ENCODE data around the gene CDH13.

The CDH13 gene

GRCh38 chr16:82855471-82855870 is 228.7 kb downstream of the CDH13 start:
- no peak for FAIRE-seq

DNA sequence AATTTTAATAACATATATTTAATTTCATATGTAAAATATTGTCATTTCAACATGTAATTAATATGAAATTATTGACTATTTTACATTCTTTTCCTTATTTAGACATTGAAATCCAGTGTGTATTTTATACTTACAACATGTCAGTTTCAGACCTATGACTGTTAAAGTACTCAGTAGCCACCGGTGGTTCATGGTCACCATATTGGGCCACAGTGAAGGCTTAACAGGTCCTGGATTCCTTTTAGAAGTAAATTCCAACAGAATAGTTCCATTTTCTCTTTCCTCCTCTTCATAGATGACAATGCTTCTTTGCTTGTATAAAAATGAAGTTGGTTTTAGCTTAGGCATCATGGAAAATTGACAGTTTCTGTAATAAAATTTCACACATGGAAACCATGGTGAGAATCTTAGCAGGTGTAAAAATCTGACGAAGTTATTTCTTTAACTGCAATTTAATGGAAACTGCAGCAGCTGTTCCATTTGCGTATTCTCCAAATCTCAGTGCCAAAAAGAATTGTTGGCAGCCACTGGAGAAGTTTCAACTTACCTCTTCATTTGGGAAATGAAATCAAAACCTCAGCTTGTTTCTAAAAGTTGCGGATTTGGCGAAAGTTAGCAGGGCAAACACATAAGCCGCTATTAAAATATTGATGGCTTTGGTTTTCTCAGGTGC is 231.1 kb downstream of the CDH13 start:
- FAIRE-seq = no peak

- no peak for FAIRE-seq
Observed at GRCh38 chr16:82859662-82860061, 232.9 kb downstream of the CDH13 start.

- no peak for FAIRE-seq
Observed at GRCh38 chr16:82860071-82860470, 233.3 kb downstream of the CDH13 start.

GRCh38 chr16:82862057-82862456 is 235.3 kb downstream of the CDH13 start:
- no peak for FAIRE-seq

DNA sequence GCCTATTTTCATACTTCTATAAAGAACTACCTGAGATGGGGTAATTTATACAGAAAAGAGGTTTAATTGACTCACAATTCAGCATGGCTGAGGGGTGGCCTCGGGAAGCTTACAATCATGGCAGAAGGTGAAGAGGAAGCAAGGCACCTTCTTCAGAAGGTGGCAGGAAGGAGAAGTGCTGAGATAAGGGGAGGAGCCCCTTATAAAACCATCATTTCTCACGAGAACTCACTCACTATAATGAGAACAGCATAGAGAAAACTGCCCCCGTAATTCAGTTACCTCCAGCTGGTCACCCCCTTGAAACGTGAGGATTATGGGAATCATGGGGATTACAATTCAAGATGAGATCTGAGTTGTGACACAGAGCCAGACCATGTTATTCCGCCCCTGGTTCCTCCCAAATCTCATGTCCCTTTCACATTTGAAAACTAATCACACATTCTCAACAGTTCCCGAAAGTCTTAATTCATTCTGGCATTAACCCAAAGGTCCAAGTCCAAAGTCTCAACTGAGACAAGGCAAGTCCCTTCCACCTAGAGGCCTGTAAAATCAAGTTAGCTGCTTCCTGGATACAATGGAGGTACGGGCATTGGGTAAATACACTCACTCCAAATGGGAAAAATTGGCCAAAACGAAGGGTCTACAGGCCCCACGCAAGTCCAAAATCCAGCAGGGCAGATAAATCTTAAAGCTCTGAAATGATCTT is 237.7 kb downstream of the CDH13 start:
- FAIRE-seq = no peak

GRCh38 chr16:82865412-82865811 is 238.6 kb downstream of the CDH13 start:
- no peak for FAIRE-seq

GRCh38 chr16:82867485-82867884 is 240.7 kb downstream of the CDH13 start:
- FAIRE-seq = no peak

DNA sequence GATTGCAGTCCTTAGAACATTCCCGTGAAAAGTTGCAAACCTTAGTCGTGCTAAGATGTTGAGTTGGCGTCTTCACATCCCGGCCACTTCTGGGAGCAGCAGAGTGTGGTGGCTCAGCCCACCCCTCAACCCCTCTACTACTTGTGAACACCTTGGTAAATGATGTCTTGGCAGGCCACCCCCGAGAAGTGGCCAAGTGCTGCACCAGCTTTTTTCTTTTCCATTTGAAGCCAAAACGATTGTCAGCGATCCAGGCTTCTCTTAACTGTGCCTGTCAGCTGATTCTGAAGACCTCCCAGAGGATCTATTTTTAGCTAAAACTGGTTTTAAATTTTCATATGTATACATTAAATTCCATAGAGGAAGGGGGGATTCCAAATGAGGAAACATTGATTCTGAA is 247.5 kb downstream of the CDH13 start:
- FAIRE-seq = no peak

DNA sequence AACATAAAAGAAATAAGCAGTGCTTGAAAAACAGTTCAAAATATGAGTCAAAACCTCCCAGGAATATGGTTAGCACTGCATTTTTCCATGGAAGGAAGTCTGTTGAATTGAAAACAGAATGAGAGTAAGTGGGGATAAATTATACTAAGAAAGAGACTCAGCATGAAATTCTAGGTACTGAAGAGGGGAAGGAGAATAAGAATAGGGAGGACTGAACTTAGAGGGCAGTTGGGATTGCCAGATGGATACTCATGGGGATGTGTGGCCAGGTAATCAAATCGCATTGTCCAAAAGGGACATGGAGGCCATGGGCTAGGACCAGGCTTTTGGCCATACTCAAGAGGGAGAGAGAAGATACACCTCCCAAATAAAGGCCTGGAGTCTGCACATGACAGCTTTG is 247.9 kb downstream of the CDH13 start:
- no peak for FAIRE-seq

DNA sequence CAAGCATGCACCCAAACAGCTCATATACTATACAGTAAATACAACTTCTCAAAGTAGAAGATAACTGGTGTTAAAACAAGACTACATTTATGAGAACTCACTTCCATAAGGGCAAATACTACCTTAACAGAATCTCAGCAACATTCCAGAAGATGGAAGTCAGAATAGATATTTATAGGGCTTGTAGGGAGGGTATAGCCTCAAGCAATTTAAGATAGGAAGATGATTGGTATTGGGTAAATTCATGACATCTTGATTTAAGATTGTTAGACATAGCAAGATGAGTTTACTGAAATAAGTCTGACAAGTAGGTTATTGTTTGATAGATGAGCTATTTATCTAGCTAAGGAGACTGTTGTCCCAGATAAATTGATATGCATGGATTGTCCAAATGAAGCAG is 250.2 kb downstream of the CDH13 start:
- no peak for FAIRE-seq

DNA sequence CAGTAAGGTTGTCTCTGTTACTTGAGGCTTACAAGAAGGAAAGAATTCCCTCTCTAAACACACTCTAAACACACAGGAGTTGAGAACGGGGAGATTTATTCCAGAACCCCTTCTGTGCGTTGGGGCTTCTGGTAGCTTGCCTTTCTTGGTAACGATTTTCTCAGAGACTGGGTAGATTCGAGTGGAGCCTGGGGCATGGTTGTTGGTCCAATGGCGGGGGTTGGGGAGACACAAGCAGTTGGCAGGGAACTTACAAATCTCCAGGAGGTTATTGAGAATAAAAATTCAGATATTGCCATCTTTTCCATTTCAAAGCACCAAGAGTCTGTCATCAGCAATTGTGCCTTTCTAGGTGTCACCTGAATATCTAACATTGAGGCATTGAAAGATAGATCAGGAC is 251.7 kb downstream of the CDH13 start:
- FAIRE-seq = no peak

GRCh38 chr16:82880346-82880745 is 253.6 kb downstream of the CDH13 start:
- no peak for FAIRE-seq

GRCh38 chr16:82881516-82881915 is 254.7 kb downstream of the CDH13 start:
- no peak for FAIRE-seq

- no peak for FAIRE-seq
Observed at GRCh38 chr16:82882226-82882625, 255.5 kb downstream of the CDH13 start.

DNA sequence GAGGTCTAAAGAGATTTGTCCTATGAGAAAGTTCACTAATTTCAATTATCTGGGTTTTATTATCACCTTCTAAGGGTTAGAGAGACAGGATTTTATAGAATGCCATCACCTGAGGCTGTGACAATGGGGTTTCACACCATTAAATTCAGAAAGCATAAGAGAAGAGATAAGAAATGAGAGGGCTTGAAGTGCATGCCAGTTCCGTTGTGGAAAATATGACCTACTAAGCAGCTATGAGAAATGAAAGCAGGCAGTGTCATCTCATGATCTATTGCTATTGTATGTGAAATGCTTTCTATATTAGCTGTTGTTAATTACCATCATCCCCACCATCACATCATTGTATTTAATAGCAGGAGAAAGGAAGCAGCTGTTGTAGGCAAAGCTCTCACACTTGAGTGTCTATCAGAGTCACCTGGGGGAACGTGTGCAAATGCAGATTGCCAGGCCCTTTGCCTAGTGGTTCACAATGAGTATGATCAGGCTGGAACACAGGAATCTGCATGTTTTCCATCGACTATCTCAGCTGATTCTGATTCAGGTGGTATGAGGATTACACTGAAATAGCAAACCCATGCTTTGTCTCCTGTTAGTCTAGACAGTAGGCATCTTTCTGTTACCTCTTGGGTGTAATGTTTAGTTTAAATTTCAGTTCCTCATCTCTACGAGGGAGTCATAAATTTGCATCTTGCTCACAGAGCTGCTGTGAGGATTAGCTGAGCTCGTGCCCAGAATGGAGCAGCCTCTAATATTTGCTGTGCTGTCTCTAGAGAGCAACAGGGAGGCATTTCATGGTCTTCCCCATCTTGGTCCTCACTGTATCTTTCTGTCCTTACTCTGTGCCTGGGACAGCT is 256.4 kb downstream of the CDH13 start:
- FAIRE-seq = no peak

GRCh38 chr16:82884320-82884898 is 257.6 kb downstream of the CDH13 start:
- FAIRE-seq = no peak

DNA sequence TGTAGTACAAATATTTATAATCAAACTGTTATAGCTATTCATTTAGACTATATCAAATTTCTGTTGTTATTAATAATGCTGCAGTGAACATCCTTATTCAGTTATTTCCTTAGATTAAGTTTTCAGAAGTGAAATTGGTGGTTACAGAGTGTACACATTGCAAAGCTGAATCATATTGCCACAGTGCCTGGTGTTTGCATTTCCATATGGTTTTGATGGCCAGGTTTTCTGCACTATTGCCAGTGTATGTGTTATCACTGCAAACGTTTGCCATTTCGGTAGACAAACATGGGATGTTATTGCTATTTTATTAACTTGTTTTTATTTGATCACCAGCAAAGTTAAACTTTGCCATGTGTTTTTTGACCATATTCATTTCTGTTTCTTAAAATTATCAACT is 259.4 kb downstream of the CDH13 start:
- no peak for FAIRE-seq

DNA sequence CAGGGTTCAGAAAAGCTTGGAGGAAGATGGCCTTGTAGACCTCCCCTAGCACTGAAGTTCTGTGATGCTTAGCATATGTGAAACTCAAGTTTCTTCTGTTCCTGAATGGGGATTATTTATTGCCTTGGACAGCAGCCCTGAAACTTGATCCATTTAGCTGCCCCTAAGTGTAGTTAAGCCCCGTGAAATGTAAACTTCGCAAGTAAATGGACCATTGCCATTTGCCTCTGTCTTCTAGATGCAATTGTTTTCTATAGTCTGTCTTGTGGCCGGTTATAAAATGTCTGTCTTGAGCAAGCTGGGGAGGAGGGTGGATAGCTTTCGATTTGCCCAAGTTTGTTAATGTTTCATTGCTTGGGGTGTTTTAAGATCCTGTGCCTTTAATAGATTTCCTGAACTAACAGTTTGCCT is 261.8 kb downstream of the CDH13 start:
- FAIRE-seq = no peak

DNA sequence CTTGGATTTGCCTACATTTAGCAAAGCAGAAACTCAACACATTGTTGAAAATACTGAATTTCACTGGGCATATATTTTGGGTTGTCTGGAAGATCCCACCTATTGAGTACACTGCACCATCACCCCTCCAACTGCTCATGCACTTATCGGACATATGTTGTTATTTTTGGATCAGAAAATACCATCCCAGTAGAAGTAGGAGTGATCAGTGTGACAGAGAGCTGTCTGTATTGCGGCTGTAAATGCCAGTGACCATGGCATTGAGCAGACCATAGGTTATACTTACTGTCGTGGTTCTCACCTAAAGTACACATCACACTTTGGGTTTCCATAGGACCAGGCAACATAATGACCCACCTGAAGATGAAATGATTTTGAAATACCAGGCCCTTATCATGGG is 264.7 kb downstream of the CDH13 start:
- FAIRE-seq = no peak

DNA sequence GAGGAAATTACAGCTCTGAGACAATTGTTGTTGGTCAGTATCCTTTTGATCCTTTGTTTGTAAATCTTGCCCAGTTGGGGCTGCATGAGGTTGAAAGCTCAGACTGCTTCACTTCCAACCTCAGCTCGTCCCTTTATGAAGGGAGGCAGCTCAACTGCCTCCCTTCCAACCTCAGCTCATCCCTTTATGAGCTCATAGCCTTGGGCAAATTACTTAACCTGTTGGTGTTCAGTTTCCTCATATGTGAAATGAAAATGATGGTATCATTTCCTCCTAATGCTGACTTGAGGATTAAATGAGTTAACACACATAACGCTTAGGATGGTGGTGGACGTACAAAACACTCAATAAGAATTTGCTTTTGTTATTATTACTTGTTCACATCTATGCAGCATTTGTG is 265.1 kb downstream of the CDH13 start:
- no peak for FAIRE-seq

GRCh38 chr16:82892324-82892723 is 265.6 kb downstream of the CDH13 start:
- no peak for FAIRE-seq

DNA sequence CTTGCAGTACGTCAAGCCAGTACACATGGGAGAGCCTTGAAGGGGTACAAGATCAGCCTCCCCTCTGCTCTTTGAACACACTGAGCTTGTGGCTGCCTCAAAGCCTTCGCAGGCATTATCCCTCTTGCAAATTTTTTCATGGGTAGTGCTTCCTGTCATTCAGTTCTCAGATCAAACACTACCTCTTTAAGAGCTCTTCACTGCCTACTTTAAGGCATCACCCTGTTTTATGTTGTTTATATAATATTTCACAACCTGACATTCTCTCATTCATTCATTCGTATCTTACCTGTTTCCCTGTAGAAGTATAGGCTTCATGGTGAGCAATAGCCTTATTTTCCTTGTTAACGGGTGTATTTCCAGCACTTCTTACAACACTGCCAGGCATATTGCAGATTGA is 269.1 kb downstream of the CDH13 start:
- FAIRE-seq = no peak

GRCh38 chr16:82899006-82899405 is 272.2 kb downstream of the CDH13 start:
- FAIRE-seq = no peak
